HG02623 (cell line): ENCODE results near the gene ARHGEF12.

Source experiments
- ATAC-seq: cut with Tn5 transposase; IDR thresholded peaks from one replicate; pipeline ENCODE4 v1.9.1; 2021; ENCODE audit warnings: moderate library complexity; ENCODE audit not compliant: unreplicated experiment

The ARHGEF12 gene

GRCh38 chr11:120529911-120530310, 193.7 kb downstream of the ARHGEF12 start:
- no peak for ATAC-seq

GRCh38 chr11:120532082-120532831, 196.0 kb downstream of the ARHGEF12 start:
- no peak for ATAC-seq

GRCh38 chr11:120532832-120533196, 196.6 kb downstream of the ARHGEF12 start:
- no peak for ATAC-seq

DNA sequence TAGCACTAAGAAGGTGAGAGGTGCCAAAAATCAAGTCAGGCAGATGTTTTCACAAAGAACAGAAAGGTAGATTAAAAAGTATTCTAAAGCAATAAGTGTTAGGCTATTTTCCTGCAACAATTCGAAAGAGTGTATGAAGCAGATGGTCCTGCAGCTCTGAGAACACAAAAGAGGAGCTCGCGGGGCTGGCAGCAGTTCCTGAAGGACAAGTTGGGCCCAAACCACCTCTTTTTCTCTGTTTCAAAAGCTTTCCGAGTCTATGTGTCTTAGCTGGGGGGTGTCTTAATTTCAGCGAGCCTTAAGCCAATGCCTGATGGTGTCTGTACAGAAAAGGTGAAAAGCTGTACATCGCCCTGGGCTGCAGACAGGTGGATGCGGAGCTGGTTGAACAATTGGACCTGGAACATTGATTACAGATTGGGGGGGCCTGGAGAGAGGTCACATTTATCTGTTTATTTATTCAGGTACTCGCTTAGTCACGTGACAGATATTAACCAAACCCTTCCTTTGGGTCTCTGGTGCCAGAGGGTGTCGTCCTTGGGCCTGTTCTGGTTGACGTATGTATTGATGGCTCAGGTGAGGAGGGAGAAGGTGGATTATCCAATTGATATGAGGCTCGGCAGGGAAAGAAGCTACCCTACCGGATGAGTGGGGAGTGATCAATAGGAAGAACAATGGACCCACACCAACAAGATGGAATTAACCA, 200.0 kb downstream of the ARHGEF12 start:
- ATAC-seq: no peak

DNA sequence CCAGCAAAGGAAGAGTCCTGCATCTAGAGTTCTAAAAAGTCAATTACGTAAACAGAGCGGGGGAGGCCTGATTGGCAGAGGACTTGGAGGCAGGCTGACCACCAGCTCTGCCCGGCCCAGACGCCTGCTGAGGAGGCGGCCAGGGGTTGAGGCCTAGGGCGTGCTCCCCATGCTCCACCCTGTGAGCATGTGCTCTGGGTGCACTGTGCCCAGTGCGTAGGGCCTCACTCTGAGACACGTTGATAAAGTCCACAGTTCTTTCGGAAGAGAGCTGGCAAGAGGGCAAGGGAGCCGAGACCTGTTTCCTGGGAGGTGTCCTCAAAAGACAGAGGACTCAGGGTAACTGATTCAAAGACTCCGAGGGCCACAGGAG, 200.6 kb downstream of the ARHGEF12 start:
- no peak for ATAC-seq

GRCh38 chr11:120537996-120538395, 201.8 kb downstream of the ARHGEF12 start:
- ATAC-seq: no peak

GRCh38 chr11:120538707-120539106, 202.5 kb downstream of the ARHGEF12 start:
- ATAC-seq: no peak
